KMS-11 (cell line): ENCODE results near the gene NSG1.

Experiments used
- H2AFZ ChIP-seq: fragments of 200-600 bp; sonication (generic); 2 replicates; pipeline ENCODE4 v1.6.1; 2016; ENCODE audit warnings: antibody characterized with exemption, mixed run types, low read depth
- H3K27ac ChIP-seq: fragments of 200-600 bp; sonication (generic); 2 replicates; pipeline ENCODE4 v1.6.1; 2016; ENCODE audit warnings: mild to moderate bottlenecking, mixed run types
- H3K27me3 ChIP-seq: fragments of 200-600 bp; sonication (generic); 2 replicates; pipeline ENCODE4 v1.6.1; 2017; ENCODE audit warnings: mild to moderate bottlenecking, low read depth, mixed run types, moderate library complexity; ENCODE audit not compliant: insufficient read depth
- H3K36me3 ChIP-seq: fragments of 200-600 bp; sonication (generic); 2 replicates; pipeline ENCODE4 v1.6.1; 2017; ENCODE audit warnings: mild to moderate bottlenecking, mixed run types; ENCODE audit not compliant: insufficient read depth
- H3K4me1 ChIP-seq: fragments of 200-600 bp; sonication (generic); 2 replicates; pipeline ENCODE4 v1.6.1; 2016; ENCODE audit warnings: mild to moderate bottlenecking, low read depth, mixed run types; ENCODE audit not compliant: poor library complexity, severe bottlenecking
- H3K4me2 ChIP-seq: fragments of 200-600 bp; sonication (generic); 2 replicates; pipeline ENCODE4 v1.7.0; 2016; ENCODE audit warnings: mild to moderate bottlenecking, mixed run types
- H3K4me3 ChIP-seq: fragments of 200-600 bp; sonication (generic); IDR thresholded peaks from 2 replicates; pipeline ENCODE4 v1.6.1; 2017; ENCODE audit warnings: low read depth, low read length, mixed read lengths; ENCODE audit not compliant: insufficient read depth
- H3K79me2 ChIP-seq: fragments of 200-600 bp; sonication (generic); 2 replicates; pipeline ENCODE4 v1.6.1; 2016; ENCODE audit warnings: low read depth, mixed run types; ENCODE audit not compliant: insufficient read depth
- H3K9ac ChIP-seq: fragments of 200-600 bp; sonication (generic); 2 replicates; pipeline ENCODE4 v1.6.1; 2016; ENCODE audit warnings: mild to moderate bottlenecking, mixed run types
- H4K20me1 ChIP-seq: fragments of 200-600 bp; sonication (generic); 2 replicates; pipeline ENCODE4 v1.6.1; 2016; ENCODE audit warnings: mild to moderate bottlenecking, mixed run types; ENCODE audit not compliant: insufficient read depth
- TF ChIP-seq, protein P1 (sequence below): fragments of 200-600 bp; sonication (generic); conservative IDR thresholded peaks from 2 replicates; pipeline ENCODE4 v1.6.1; 2017; ENCODE audit warnings: low read depth, mild to moderate bottlenecking, antibody characterized with exemption, low read length, moderate library complexity, mixed read lengths

Gene NSG1

DNA sequence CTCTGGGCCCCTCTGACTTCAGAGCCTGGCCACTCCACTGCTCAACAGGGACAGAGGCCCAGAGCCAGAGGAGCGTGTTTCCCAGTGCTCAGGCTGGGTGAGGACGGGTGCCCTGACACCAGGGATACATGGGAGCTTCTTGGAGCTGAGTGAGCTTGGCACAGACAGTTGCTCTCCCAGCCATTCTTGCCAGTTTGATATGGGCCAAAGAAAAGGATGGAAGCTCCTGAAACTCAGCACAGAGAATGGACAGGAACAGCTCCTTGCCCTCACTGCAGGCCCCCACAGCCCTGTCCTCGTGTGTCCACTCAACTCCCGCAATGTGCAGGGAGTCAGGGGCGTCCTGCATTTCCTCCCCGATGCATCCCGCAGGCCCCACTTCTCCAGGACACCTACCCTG is 38.8 kb downstream of the NSG1 start:
- H4K20me1 ChIP-seq: no peaks in the 10 kb centered on the region
- H3K27ac ChIP-seq: no peak overlapping the region
- H3K79me2 ChIP-seq: no peaks in the 10 kb centered on the region
- H2AFZ ChIP-seq: no peak overlapping the region
- H3K4me1 ChIP-seq: peaks cover 7% of the 10 kb centered on the region
- H3K27me3 ChIP-seq: no peaks in the 10 kb centered on the region
- no peak overlapping the region for H3K4me2 ChIP-seq
- no peaks in the 10 kb centered on the region for H3K36me3 ChIP-seq
- no peak overlapping the region for H3K4me3 ChIP-seq
- H3K9ac ChIP-seq: no peak overlapping the region
- TF ChIP-seq, protein P1, sequence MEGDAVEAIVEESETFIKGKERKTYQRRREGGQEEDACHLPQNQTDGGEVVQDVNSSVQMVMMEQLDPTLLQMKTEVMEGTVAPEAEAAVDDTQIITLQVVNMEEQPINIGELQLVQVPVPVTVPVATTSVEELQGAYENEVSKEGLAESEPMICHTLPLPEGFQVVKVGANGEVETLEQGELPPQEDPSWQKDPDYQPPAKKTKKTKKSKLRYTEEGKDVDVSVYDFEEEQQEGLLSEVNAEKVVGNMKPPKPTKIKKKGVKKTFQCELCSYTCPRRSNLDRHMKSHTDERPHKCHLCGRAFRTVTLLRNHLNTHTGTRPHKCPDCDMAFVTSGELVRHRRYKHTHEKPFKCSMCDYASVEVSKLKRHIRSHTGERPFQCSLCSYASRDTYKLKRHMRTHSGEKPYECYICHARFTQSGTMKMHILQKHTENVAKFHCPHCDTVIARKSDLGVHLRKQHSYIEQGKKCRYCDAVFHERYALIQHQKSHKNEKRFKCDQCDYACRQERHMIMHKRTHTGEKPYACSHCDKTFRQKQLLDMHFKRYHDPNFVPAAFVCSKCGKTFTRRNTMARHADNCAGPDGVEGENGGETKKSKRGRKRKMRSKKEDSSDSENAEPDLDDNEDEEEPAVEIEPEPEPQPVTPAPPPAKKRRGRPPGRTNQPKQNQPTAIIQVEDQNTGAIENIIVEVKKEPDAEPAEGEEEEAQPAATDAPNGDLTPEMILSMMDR: no peak

DNA sequence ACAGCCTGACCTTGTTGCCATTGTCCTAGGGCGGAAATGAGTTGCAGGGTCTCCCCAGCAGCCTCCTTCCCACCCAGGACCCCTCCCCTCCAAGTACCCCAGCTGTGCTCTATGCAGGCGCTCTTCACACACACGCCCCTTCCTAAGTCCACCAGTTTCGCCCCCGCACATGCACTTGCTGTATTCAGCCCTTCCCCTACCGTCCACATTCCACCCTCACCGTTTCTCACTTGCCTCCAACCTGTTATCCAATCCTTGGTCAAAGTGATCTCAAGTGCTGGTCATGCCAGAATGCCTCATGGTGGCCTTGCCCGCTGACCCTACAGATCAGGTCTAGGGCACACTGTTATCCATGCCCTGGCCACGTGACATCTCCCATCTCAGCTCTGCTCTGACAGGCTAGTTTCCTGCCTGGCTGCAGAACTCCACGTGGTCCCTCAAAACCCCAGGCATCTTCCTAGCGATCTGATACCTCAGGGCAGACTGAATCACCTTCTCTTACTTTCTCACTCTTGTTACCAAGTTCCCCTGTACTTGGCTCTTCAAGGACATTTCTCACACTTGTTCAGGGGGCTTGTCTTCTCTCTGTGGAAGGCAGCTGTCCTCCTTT is 39.7 kb downstream of the NSG1 start:
- Histone ChIP-seq H3K27ac (no peak overlapping the region), H3K4me1 (peaks cover 7% of the 10 kb centered on the region), H4K20me1 (no peaks in the 10 kb centered on the region), H3K9ac (no peak overlapping the region), H3K4me2 (no peak overlapping the region), H3K4me3 (no peak overlapping the region), H3K79me2 (no peaks in the 10 kb centered on the region), H3K27me3 (no peaks in the 10 kb centered on the region), H2AFZ (no peak overlapping the region), H3K36me3 (no peaks in the 10 kb centered on the region)
- TF ChIP-seq, protein P1: no peak

DNA sequence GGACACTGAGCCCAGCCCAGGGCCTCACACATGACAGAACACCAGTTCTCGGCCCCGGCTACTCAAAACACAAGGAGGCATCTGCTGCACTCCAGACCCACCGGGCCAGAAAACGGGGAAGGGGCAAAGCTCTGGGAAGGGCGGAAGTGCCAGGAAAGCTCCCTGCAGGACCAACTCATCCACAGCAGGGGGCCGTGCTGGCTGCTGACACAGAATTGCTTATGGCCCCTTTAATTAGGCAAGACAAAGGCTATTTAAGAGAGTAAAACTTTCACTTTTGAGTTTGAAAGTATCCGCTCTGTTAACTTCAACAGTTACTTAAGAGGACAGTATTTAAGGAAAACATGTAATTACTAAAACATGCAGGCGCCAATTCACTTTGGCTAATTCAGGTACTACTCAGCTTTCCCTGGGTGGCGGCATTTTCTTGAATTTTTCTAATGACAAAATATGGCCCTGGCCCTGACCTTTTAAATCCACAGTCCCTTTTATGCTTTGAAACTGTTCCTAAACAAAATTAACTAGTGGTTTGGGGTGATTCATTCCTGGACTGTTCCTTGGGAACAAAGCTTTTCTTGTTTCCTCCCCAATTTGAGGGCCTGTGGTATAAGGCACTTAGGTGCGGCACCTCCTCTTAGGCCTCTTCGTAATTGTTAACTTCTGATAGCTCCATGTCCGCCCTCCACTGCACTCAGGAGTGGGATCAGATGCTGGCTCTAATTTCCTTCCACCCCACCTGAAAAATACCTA is 40.4 kb downstream of the NSG1 start:
- no peak overlapping the region for H3K27ac ChIP-seq

DNA sequence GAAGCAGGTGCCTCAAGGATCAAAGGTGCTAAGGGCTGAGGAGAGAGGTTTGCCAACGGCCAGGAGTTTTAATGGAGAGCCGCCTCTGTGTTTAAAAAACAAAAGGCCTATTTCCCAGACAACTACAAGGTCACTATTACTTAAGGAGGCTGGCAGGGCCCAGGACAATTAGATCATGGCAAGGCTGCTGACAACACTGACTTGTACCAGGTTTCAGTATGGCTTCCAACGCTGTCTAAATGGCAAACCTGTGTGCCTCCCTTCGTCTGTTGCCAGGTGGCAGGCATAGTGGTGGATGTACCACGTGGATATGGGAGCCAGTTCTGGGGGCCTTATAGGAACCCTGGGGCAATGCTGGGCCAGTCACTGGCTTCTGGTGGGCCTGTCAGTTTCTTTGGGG is 41.0 kb downstream of the NSG1 start:
- Histone ChIP-seq H3K4me3 (no peak overlapping the region), H2AFZ (no peak overlapping the region), H3K79me2 (no peaks in the 10 kb centered on the region), H4K20me1 (no peaks in the 10 kb centered on the region), H3K4me1 (peaks cover 7% of the 10 kb centered on the region), H3K9ac (no peak overlapping the region), H3K27ac (no peak overlapping the region), H3K27me3 (no peaks in the 10 kb centered on the region), H3K36me3 (no peaks in the 10 kb centered on the region), H3K4me2 (no peak overlapping the region)
- TF ChIP-seq, protein P1: no peak

More for the DNA sequence above, 40.4 kb downstream of the NSG1 start:
- Histone ChIP-seq H3K36me3 (no peaks in the 10 kb centered on the region), H3K4me3 (no peak overlapping the region), H3K79me2 (no peaks in the 10 kb centered on the region), H2AFZ (no peak overlapping the region), H3K9ac (no peak overlapping the region), H4K20me1 (no peaks in the 10 kb centered on the region), H3K4me2 (no peak overlapping the region), H3K4me1 (peaks cover 7% of the 10 kb centered on the region), H3K27me3 (no peaks in the 10 kb centered on the region)
- TF ChIP-seq, protein P1: no peak
